Measurements from ENCODE around the gene CLCN7. TPM values are rescaled to one million over a fixed set of nuclear protein-coding genes. Genes with fewer than 3 reads are reported as not detected.

CLCN7 gene
- total RNA-seq, 6 donors from 2014 or later: 78.0 to 463 (median 147) TPM

DNA sequence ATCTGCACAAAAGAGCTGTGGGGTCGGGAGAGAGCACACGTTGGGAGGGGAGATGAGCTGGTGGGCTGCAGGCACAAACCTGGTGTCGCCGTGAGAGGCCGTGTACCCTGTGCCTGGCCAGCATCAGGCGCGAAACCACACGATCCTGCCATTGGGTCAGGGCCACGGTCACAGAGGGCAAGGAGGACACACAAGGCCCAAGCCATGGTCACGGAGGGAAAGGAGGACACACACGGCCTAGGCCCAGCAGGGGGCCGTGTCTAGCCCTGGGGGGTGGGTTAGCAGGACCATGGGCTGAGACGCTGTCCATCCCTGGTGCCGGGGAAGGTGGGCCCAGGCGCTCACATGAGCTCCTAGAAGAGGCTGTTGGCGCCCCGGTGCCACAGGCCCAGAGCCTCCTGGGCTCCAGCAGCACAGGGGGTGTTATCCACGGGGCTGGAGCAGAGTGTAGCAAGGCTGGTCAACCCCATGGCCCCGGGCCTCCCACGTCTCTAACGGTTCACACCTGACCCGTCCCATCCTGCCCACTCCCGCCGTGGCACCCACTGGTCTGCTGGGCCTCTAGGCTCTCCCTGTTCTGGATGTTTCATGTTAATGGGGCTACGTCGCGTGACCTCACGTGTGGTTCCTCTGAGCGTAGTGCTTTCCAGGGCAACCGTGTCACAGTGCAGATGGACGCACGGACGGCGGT, 23.0 kb downstream of the CLCN7 start:
- TF ChIP-seq EP300 (IDR thresholded peaks at IDR 0.05) (no peak), POLR2A (IDR thresholded peaks at IDR 0.05) (no peak), POLR2AphosphoS5 (IDR thresholded peaks at IDR 0.05) (no peak)
- TF ChIP-seq, protein P1, sequence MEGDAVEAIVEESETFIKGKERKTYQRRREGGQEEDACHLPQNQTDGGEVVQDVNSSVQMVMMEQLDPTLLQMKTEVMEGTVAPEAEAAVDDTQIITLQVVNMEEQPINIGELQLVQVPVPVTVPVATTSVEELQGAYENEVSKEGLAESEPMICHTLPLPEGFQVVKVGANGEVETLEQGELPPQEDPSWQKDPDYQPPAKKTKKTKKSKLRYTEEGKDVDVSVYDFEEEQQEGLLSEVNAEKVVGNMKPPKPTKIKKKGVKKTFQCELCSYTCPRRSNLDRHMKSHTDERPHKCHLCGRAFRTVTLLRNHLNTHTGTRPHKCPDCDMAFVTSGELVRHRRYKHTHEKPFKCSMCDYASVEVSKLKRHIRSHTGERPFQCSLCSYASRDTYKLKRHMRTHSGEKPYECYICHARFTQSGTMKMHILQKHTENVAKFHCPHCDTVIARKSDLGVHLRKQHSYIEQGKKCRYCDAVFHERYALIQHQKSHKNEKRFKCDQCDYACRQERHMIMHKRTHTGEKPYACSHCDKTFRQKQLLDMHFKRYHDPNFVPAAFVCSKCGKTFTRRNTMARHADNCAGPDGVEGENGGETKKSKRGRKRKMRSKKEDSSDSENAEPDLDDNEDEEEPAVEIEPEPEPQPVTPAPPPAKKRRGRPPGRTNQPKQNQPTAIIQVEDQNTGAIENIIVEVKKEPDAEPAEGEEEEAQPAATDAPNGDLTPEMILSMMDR (IDR thresholded peaks at IDR 0.05): no peak
- H3K4me1 ChIP-seq: no peaks in the 10 kb centered on the region
- H3K27ac ChIP-seq: no peak overlapping the region
- ATAC-seq (ENCODE audit: low FRiP score in 2 of 2) (no peak), DNase-seq (peak in 1 of 2 donors; percentile 70)
- H3K27me3 ChIP-seq: no peaks in the 10 kb centered on the region
- H3K4me3 ChIP-seq: no peak overlapping the region
- 97 to 98% methylated on average over 18 to 34 of the region's 34 CpGs for WGBS, 2 donors
- H3K9me3 ChIP-seq: no peaks in the 10 kb centered on the region
- peaks cover 23 to 99% (median 87%) of the 10 kb centered on the region in 4 donors for H3K36me3 ChIP-seq

DNA sequence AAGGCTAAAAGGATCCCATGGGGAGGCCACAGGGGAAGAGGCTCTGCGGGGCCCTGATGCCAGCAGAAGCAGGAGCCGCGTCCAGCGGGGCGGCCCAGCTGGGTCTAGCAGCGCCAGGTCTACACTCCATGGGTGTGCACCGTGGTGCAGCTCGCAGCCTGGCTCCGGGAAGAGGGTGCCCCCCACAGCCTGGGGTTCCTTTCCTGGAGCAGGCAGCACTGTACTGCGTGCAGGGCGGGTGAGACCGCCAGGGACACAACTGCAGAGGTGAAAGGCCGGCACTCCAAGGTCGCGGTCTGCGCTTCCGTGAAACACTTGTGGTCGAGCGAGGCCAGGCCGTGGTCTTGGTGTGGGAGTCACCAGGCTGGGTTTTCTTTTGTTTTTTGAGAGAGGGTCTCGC, 24.0 kb downstream of the CLCN7 start:
- H3K36me3 ChIP-seq: peaks cover 23 to 100% (median 88%) of the 10 kb centered on the region in 4 donors
- 96% methylated on average over 12 to 17 of the region's 21 CpGs for WGBS, 2 donors

DNA sequence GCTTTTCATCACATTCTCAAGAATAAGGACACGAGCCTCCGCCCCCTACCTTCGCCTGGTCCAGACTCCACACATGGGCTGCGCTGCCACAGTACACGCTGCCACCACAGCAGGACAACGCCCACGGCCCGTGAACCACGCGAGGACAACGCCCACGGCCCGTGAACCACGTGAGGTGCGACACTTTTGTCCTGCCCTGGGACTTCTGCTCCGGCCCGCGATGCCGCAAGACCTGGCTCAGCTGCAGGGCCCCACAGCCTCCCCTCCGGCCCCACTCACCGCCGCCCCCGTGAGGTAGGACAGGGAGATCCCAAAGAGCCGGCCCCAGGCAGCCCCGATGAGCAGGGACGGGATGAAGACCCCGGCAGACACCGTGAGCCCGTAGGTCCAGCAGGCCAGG, 24.6 kb downstream of the CLCN7 start:
- Histone ChIP-seq H3K9me3 (no peaks in the 10 kb centered on the region), H3K27ac (no peak overlapping the region), H3K4me3 (no peak overlapping the region), H3K4me1 (no peaks in the 10 kb centered on the region), H3K36me3 (peaks cover 20 to 100% (median 86%) of the 10 kb centered on the region in 4 donors), H3K27me3 (no peaks in the 10 kb centered on the region)
- DNase-seq (peak in 1 of 2 donors; percentile 82), ATAC-seq (ENCODE audit: low FRiP score in 2 of 2) (no peak)
- WGBS, 2 donors: 93% methylated on average over 26 to 29 of the region's 29 CpGs
- TF ChIP-seq, protein P1 (IDR thresholded peaks at IDR 0.05): no peak
- no peak for TF ChIP-seq EP300 (IDR thresholded peaks at IDR 0.05)
- no peak for TF ChIP-seq POLR2A (IDR thresholded peaks at IDR 0.05)
- no peak for TF ChIP-seq POLR2AphosphoS5 (IDR thresholded peaks at IDR 0.05)

More for the DNA sequence above, 24.0 kb downstream of the CLCN7 start:
- Histone ChIP-seq H3K4me3 (no peak overlapping the region), H3K27me3 (no peaks in the 10 kb centered on the region), H3K27ac (no peak overlapping the region), H3K4me1 (no peaks in the 10 kb centered on the region), H3K9me3 (no peaks in the 10 kb centered on the region)
- no peak for ATAC-seq (ENCODE audit: low FRiP score in 2 of 2)
- no peak for TF ChIP-seq POLR2A (IDR thresholded peaks at IDR 0.05)
- TF ChIP-seq POLR2AphosphoS5 (IDR thresholded peaks at IDR 0.05): no peak
- TF ChIP-seq, protein P1 (IDR thresholded peaks at IDR 0.05): no peak
- TF ChIP-seq EP300 (IDR thresholded peaks at IDR 0.05): no peak
- peak in 1 of 2 donors; percentile 80 for DNase-seq

DNA sequence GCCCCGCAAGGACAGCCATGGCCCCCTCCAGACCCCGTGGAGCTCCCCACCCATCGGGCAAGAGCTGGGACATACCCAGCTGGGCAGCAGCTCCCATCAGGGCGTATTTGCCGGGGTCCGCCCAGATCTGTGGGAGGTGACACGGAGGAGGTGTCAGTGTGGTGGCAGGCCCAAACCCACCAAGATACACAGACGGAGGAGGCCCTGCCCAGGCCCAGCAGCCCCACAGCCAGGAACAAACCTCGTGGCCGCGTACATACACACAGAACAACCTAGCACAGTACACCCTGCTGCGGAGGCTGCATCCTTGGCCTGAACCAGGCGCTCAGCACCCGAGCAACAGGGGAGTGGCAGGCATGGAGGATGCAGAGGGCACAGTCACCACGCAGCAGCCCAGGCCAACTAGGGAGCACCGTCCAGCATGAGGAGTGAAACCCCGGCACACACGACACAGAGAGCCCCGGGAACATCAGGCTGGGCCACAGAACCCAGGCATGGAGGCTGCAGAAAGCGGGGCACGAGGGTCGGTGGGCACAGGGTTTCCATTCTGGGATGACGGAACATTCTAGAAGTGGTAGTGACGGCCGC, 25.5 kb downstream of the CLCN7 start:
- TF ChIP-seq POLR2AphosphoS5 (IDR thresholded peaks at IDR 0.05): no peak
- TF ChIP-seq POLR2A (IDR thresholded peaks at IDR 0.05): no peak
- TF ChIP-seq, protein P1 (IDR thresholded peaks at IDR 0.05): no peak
- TF ChIP-seq EP300 (IDR thresholded peaks at IDR 0.05): no peak
- no peak overlapping the region for H3K4me3 ChIP-seq
- ATAC-seq (ENCODE audit: low FRiP score in 2 of 2) (no peak), DNase-seq (peak in 1 of 2 donors; percentile 64)
- H3K4me1 ChIP-seq: no peaks in the 10 kb centered on the region
- no peaks in the 10 kb centered on the region for H3K27me3 ChIP-seq
- WGBS, 2 donors: 95 to 100% methylated on average over 12 to 25 of the region's 25 CpGs
- H3K36me3 ChIP-seq: peaks cover 18 to 91% (median 77%) of the 10 kb centered on the region in 4 donors
- H3K9me3 ChIP-seq: no peaks in the 10 kb centered on the region
- H3K27ac ChIP-seq: no peak overlapping the region

Measured in upper lobe of left lung (tissue), 6 donors.